ENCODE data around the gene IBSP. TPM values are rescaled to one million over a fixed set of nuclear protein-coding genes. Genes with fewer than 3 reads are reported as not detected.

Gene IBSP
- total and polyA plus RNA-seq, 2 donors from 2014 or later, result not detected

GRCh38 chr4:87811977-87812376, 12.6 kb downstream of the IBSP start:
- TF ChIP-seq CTCF (IDR thresholded peaks at IDR 0.05; ENCODE audit: borderline replicate concordance, extremely low read depth, insufficient read depth), result no peak
- Histone ChIP-seq H3K36me3 (ENCODE audit: control insufficient read depth in 2 of 3, insufficient read depth in 3 of 3, low read length in 3 of 3) (no peaks in the 10 kb centered on the region), H3K27ac (ENCODE audit: low read depth in 2 of 2, low read length in 2 of 2) (no peak overlapping the region), H3K9me3 (ENCODE audit: control insufficient read depth in 2 of 3, insufficient read depth in 1 of 3, low read length in 3 of 3) (no peaks in the 10 kb centered on the region), H3K4me1 (ENCODE audit: control insufficient read depth in 2 of 3, insufficient read depth in 2 of 3, low read depth in 1 of 3, low read length in 3 of 3) (no peaks in the 10 kb centered on the region), H3K9ac (ENCODE audit: low read length in 3 of 3) (no peak overlapping the region), H3K4me3 (ENCODE audit: low read length in 3 of 3) (no peak overlapping the region), H3K27me3 (ENCODE audit: control insufficient read depth, insufficient read depth, low read length) (no peaks in the 10 kb centered on the region)
- FAIRE-seq, result no peak
- DNase-seq, result no peak
- intact Hi-C loops (cut with DNase I), result no loop called here

- TF ChIP-seq CTCF (IDR thresholded peaks at IDR 0.05; ENCODE audit: borderline replicate concordance, extremely low read depth, insufficient read depth), result no peak
- Histone ChIP-seq H3K27me3 (ENCODE audit: control insufficient read depth, insufficient read depth, low read length) (no peaks in the 10 kb centered on the region), H3K27ac (ENCODE audit: low read depth in 2 of 2, low read length in 2 of 2) (no peak overlapping the region), H3K4me3 (ENCODE audit: low read length in 3 of 3) (no peak overlapping the region), H3K9ac (ENCODE audit: low read length in 3 of 3) (no peak overlapping the region), H3K9me3 (ENCODE audit: control insufficient read depth in 2 of 3, insufficient read depth in 1 of 3, low read length in 3 of 3) (no peaks in the 10 kb centered on the region), H3K36me3 (ENCODE audit: control insufficient read depth in 2 of 3, insufficient read depth in 3 of 3, low read length in 3 of 3) (no peaks in the 10 kb centered on the region), H3K4me1 (ENCODE audit: control insufficient read depth in 2 of 3, insufficient read depth in 2 of 3, low read depth in 1 of 3, low read length in 3 of 3) (no peaks in the 10 kb centered on the region)
- DNase-seq (no peak), FAIRE-seq (no peak)
- intact Hi-C loops (cut with DNase I), result no loop called here
These were observed 20.0 kb downstream of the IBSP start for GRCh38 chr4:87819281-87819919.

- intact Hi-C loops (cut with DNase I), result no loop called here
- no peak overlapping the region for H3K27ac ChIP-seq (ENCODE audit: low read depth in 2 of 2, low read length in 2 of 2)
- DNase-seq (no peak), FAIRE-seq (no peak)
- no peaks in the 10 kb centered on the region for H3K9me3 ChIP-seq (ENCODE audit: control insufficient read depth in 2 of 3, insufficient read depth in 1 of 3, low read length in 3 of 3)
- no peaks in the 10 kb centered on the region for H3K36me3 ChIP-seq (ENCODE audit: control insufficient read depth in 2 of 3, insufficient read depth in 3 of 3, low read length in 3 of 3)
- no peak overlapping the region for H3K4me3 ChIP-seq (ENCODE audit: low read length in 3 of 3)
- no peak overlapping the region for H3K9ac ChIP-seq (ENCODE audit: low read length in 3 of 3)
- H3K27me3 ChIP-seq (ENCODE audit: control insufficient read depth, insufficient read depth, low read length), result no peaks in the 10 kb centered on the region
- no peak for TF ChIP-seq CTCF (IDR thresholded peaks at IDR 0.05; ENCODE audit: borderline replicate concordance, extremely low read depth, insufficient read depth)
- no peaks in the 10 kb centered on the region for H3K4me1 ChIP-seq (ENCODE audit: control insufficient read depth in 2 of 3, insufficient read depth in 2 of 3, low read depth in 1 of 3, low read length in 3 of 3)
These were observed 23.8 kb downstream of the IBSP start for GRCh38 chr4:87823200-87823599.

- FAIRE-seq (no peak), DNase-seq (no peak)
- no peak for TF ChIP-seq CTCF (IDR thresholded peaks at IDR 0.05; ENCODE audit: borderline replicate concordance, extremely low read depth, insufficient read depth)
- no peak overlapping the region for H3K9ac ChIP-seq (ENCODE audit: low read length in 3 of 3)
- no peaks in the 10 kb centered on the region for H3K9me3 ChIP-seq (ENCODE audit: control insufficient read depth in 2 of 3, insufficient read depth in 1 of 3, low read length in 3 of 3)
- H3K4me1 ChIP-seq (ENCODE audit: control insufficient read depth in 2 of 3, insufficient read depth in 2 of 3, low read depth in 1 of 3, low read length in 3 of 3), result no peaks in the 10 kb centered on the region
- no peaks in the 10 kb centered on the region for H3K36me3 ChIP-seq (ENCODE audit: control insufficient read depth in 2 of 3, insufficient read depth in 3 of 3, low read length in 3 of 3)
- H3K4me3 ChIP-seq (ENCODE audit: low read length in 3 of 3), result no peak overlapping the region
- H3K27ac ChIP-seq (ENCODE audit: low read depth in 2 of 2, low read length in 2 of 2), result no peak overlapping the region
- H3K27me3 ChIP-seq (ENCODE audit: control insufficient read depth, insufficient read depth, low read length), result no peaks in the 10 kb centered on the region
- intact Hi-C loops (cut with DNase I), result no loop called here
These were observed 24.4 kb downstream of the IBSP start for GRCh38 chr4:87823724-87824123.
